HG03457 (cell line): Measurements from ENCODE around the gene BRD3.

ENCODE experiments used
- ATAC-seq: cut with Tn5 transposase; IDR thresholded peaks from one replicate; pipeline ENCODE4 v1.9.1; 2021; ENCODE audit warnings: moderate number of reproducible peaks; ENCODE audit not compliant: unreplicated experiment

BRD3 gene

DNA sequence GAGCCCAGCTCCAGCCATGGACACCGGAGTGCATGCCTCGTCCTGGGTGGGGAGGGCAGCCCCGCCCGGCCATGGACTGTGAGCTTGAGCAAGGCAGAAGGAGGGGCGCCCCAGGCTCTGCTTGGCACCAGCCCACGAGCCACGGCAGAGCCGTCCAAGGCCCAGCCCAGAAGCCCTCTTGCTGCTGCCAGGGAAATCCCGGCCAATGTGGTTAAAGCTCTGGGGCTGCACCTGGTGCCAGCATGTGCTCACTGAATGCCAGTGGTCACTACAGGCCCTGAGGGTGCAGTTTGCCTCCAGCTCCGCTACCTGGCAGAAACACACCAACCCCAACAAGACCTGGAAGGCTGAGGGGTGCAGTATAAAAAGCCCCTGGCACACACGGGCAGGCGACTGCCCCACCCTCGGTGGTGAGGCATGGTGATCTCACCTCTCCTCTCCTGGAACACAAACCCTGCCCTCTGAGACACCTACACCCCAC, 11.8 kb downstream of the BRD3 start:
- ATAC-seq: no peak

GRCh38 chr9:134054891-134055811, 12.7 kb downstream of the BRD3 start:
- no peak for ATAC-seq

DNA sequence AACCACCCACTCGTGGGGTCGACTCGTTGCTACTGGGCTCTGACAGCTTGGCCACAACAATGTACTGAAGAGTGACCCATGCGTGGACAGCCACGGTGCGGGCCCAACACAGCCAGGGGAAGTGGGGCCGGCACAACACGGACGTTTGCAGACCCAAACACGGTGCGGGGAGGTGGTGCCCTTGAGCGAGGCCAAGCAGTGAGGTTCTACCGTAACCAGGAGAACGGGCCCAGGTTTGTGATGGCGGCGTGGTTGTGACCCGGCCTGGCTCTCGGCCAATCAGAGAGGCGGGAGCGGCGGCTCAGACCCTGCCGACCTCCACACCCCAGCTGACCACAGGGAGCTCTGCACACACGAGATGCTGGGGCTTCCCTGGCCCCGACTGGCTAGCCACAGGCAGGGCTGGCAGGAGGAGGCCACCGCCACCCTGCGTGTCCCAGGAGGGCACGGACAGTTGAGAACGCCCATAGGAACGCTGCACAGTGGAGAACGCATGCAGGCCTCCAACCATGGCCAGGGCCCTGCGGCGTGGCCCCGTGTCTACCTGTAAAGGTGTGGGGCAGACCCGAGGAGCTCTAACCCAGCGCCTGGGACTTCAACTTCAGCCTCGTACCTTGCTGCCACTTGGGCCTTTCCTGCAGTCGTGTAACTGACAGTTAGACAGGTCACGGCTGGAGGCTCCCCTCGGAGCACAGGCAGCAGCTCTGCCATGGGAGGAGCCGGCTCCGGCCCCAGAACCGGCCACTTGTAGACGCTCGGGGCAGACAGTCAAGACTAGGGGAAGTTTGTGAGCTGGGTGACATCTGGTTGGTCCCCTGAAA, 13.7 kb downstream of the BRD3 start:
- no peak for ATAC-seq

- ATAC-seq: no peak
Observed at GRCh38 chr9:134053401-134053871, 14.4 kb downstream of the BRD3 start.

DNA sequence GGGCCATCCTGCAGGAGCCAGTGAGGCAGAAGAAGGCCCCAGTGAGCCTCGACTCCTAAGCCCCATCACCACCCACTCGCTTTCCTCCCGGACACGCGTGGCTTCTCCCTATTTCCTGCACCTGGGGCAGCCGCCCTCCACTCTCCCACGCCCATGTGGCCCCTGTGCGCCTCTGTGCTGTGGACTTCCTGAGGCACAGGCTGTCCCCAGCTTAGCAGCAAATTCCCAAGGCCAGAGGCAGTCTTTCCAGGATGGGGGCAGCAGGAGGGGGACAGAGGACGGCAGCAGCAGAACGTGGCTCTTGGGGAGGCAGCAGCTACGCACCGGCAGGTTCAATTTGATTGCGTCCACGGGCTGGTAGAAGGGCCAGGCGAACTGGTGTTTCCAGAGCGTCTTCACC, 14.9 kb downstream of the BRD3 start:
- no peak for ATAC-seq

GRCh38 chr9:134052491-134052890, 15.3 kb downstream of the BRD3 start:
- ATAC-seq: no peak

- no peak for ATAC-seq
Observed at GRCh38 chr9:134051319-134051718, 16.5 kb downstream of the BRD3 start.

- ATAC-seq: no peak
Observed at GRCh38 chr9:134050726-134051125, 17.1 kb downstream of the BRD3 start.

GRCh38 chr9:134049772-134050588, 17.8 kb downstream of the BRD3 start:
- no peak for ATAC-seq

- no peak for ATAC-seq
Observed at GRCh38 chr9:134049236-134049635, 18.6 kb downstream of the BRD3 start.

DNA sequence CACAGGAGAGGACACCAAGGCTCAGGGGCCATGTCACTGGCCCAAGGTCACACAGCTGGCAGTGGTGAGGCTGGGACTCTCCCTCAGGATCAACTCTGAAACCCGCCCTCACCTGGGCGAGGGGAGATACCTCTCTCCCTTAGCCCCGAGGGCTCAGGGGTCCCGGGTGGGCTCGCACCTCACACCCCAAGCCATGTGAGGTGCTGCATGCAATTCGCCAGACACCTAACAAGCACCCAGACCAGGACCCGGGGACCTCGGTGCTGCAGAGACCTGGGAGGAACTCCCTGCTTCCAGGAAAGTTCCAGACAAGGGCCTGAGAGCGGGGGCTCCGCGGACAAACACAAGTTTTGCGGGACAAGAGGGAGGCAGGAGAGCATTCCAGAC, 19.3 kb downstream of the BRD3 start:
- ATAC-seq: no peak

DNA sequence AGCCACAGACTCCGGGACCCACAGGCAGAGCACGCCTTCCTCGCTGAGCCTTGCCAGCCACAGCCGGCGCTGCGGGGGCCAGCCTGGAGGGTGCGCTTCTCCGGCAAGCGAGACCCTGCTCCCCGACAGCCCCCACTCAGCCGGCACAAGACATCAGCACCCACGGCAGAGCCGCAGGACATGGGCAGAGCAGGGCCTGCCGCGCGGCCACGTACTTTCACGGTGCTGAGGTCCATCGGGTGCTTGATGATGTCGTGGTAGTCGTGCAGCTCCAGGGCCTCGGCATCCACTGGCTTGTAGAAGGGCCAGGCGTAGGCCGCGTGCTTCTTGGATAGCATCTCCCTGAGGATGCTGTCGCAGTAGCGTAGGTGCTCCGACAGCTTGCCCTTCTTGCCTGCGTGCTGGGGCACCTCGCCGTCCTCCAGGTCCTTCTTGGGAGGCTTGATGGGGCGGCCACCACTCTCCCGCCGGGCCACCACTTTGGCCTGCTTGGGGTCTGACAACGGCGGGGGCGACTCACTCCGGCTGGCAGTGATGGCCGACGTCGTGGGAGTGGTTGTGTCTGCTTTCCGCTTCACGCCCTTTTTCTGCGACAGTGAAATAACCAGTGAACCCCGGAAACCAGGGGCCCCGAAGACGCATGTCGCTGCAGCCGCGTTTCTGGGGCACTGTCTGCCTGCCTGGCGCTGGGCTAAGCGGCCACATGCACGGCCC, 19.8 kb downstream of the BRD3 start:
- no peak for ATAC-seq

GRCh38 chr9:134046894-134047681, 20.7 kb downstream of the BRD3 start:
- no peak for ATAC-seq

DNA sequence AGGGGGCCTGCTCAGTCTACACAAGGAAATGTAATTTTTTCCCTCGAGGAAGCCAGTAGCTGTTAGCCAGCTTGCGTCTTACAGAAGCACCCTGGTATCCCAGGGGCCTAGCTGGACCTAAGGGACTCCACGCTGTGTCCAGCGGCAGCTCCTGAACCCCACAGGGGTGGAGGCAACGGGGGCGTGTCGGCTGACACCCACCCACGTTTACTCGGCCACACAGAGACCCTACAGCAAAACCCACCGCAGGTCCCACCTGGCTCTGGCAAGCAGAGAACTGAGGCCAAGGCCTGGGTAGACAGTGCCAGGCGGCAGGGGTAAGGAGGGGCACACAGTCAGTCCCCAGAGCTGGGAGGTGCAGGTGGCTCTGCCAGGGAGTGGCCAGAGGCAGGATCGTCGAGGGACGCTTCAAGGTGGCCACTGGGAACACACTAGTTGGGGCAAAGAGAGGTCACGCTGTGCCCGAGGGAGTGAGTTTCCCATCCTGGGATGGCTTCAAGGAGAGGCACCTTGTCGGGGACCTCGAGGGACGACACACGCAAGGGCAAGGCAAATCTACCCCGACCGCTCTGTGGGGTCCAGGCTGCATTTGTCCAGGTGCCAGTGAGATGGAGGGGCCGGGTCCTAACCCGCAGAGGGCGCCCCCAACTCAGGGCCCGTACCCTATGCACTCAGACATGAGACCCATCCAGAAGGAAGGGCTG, 21.8 kb downstream of the BRD3 start:
- no peak for ATAC-seq

DNA sequence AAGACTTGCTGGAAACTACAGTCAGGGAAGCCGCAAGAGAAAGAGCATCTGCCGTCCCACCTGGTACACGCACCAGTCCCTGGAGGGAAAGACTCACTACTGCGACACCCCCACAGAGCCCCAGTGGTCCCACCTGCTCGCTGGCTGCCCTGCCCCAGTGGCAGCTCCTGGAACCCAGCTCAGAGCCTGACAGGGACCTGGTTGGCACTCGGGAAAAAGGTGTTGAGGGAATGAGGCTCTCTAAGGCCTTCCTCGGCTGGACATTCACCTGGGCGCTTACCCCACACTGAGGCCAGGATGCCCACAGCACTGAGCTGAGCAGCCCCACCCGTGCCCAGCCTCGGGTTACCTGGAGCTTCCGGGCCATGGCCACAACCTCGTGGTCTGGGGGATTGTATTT, 22.9 kb downstream of the BRD3 start:
- ATAC-seq: no peak

- no peak for ATAC-seq
Observed at GRCh38 chr9:134043531-134043988, 24.3 kb downstream of the BRD3 start.

DNA sequence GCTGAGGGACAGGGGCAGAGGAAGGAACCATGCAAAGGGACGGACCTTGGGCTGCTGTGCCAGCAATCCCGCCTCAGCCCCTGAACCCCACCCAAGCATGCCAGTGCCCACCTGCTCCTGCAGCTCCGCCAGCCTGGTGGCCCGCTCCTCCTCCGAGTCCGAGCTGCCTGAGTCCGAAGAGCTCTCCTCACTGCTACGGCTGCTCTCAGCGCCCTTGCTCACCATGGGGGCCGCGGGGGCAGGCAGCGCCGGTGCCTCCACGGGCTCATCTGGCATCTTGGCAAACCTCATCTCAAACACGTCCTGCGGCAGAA, 26.2 kb downstream of the BRD3 start:
- no peak for ATAC-seq

DNA sequence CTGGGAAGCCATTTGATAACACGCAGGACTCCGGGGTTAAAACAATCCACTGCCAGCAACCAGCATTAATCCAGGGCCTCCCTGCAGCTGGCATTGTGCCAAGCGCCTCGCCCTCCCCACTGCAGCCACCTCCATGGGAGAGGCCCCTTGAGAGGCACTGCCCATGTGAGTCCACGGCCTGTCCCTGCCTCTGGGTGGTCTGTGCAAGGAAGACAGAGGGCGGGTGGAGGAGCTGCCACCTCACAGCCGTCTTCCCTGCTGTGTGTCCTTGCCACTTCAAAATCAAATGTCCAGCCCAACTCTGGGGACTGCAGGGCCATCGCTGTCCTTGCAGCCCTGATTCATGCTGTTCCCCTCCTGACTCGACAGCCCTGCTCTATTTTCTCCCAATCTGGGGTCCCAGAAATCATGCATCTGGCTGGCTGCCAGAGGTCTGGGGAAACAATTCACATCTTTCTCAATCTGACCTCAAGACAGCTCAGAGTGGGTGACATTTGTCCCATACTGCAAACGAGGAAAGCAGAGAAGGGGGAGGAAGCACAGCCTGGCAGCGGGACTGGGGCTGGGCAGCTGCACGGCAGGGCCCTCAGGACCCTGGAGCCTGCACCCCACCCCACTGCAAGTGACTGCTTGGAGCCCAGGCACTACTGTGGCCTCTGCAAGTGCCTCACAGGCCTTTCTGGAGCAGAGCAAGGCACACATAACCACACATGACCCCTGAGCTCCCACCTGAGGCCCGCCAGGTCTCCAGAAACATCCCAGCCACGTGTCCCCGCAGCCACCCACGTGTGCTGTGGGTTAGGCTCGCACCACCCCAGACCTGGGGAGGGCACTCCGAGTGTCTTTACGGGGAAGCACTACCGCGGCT, 26.8 kb downstream of the BRD3 start:
- no peak for ATAC-seq
